WI38 (cell line): ENCODE measurements around the gene PPP4C.

Source experiments
- H3K4me3 ChIP-seq: 2 replicates; pipeline ENCODE4 v1.5.1; 2011; ENCODE audit warnings: low read depth, mild to moderate bottlenecking, control low read depth, low read length
- CTCF ChIP-seq: IDR thresholded peaks from 2 replicates; pipeline ENCODE4 v1.5.1; 2012; ENCODE audit warnings: low read depth, mild to moderate bottlenecking, control low read depth, low read length

The PPP4C gene

GRCh38 chr16:30088832-30089624, 13.2 kb downstream of the PPP4C start:
- no peak overlapping the region for H3K4me3 ChIP-seq
- no peak for TF ChIP-seq CTCF

- H3K4me3 ChIP-seq = no peak overlapping the region
- TF ChIP-seq CTCF = no peak
Measured at GRCh38 chr16:30090610-30091331, 15.0 kb downstream of the PPP4C start.

- peak; percentile 75 for TF ChIP-seq CTCF
- H3K4me3 ChIP-seq = peak within 1 kb of the TSS; percentile 43; the same call in 1 of the 2 replicates
Measured at GRCh38 chr16:30091474-30092372, 15.9 kb downstream of the PPP4C start, which contains the start of gene TBX6. Gene TBX6, minus strand, starts transcription at chr16:30091924. Its CDS starts 731 bp downstream, at chr16:30091193.

GRCh38 chr16:30092373-30093010, 16.7 kb downstream of the PPP4C start:
- peak overlapping the region; percentile 18; the same call in 1 of the 2 replicates for H3K4me3 ChIP-seq
- TF ChIP-seq CTCF = peak; percentile 28

- TF ChIP-seq CTCF = no peak
- no peak overlapping the region for H3K4me3 ChIP-seq
Measured at GRCh38 chr16:30094541-30095165, 18.9 kb downstream of the PPP4C start.

GRCh38 chr16:30095166-30096078, 19.6 kb downstream of the PPP4C start:
- peak overlapping the region; percentile 59 for H3K4me3 ChIP-seq
- TF ChIP-seq CTCF = no peak
